Lung microvascular endothelial cell (primary cell): ENCODE measurements around the gene PDZD4. TPM values are rescaled to one million over a fixed set of nuclear protein-coding genes. Genes with fewer than 3 reads are reported as not detected.

Experiments used
- DNase-seq, 2 donors: peaks; one replicate each; pipeline versions ENCODE4 v3.0.0 to v3.0.0-alpha.2; 2010; ENCODE audit warnings: low read depth in 2 of 2
- total RNA-seq: library from RNA; depleted of rRNA; stranded (reverse); fragments of >200 nt; gene quantifications from 2 replicates; pipeline ENCODE4 v1.2.1, GENCODE V29; 2014

The PDZD4 gene, protein sequence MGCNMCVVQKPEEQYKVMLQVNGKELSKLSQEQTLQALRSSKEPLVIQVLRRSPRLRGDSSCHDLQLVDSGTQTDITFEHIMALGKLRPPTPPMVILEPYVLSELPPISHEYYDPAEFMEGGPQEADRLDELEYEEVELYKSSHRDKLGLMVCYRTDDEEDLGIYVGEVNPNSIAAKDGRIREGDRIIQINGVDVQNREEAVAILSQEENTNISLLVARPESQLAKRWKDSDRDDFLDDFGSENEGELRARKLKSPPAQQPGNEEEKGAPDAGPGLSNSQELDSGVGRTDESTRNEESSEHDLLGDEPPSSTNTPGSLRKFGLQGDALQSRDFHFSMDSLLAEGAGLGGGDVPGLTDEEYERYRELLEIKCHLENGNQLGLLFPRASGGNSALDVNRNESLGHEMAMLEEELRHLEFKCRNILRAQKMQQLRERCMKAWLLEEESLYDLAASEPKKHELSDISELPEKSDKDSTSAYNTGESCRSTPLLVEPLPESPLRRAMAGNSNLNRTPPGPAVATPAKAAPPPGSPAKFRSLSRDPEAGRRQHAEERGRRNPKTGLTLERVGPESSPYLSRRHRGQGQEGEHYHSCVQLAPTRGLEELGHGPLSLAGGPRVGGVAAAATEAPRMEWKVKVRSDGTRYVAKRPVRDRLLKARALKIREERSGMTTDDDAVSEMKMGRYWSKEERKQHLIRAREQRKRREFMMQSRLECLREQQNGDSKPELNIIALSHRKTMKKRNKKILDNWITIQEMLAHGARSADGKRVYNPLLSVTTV
- total RNA-seq, result 0.22 and 0.60 TPM in 2 replicates

DNA sequence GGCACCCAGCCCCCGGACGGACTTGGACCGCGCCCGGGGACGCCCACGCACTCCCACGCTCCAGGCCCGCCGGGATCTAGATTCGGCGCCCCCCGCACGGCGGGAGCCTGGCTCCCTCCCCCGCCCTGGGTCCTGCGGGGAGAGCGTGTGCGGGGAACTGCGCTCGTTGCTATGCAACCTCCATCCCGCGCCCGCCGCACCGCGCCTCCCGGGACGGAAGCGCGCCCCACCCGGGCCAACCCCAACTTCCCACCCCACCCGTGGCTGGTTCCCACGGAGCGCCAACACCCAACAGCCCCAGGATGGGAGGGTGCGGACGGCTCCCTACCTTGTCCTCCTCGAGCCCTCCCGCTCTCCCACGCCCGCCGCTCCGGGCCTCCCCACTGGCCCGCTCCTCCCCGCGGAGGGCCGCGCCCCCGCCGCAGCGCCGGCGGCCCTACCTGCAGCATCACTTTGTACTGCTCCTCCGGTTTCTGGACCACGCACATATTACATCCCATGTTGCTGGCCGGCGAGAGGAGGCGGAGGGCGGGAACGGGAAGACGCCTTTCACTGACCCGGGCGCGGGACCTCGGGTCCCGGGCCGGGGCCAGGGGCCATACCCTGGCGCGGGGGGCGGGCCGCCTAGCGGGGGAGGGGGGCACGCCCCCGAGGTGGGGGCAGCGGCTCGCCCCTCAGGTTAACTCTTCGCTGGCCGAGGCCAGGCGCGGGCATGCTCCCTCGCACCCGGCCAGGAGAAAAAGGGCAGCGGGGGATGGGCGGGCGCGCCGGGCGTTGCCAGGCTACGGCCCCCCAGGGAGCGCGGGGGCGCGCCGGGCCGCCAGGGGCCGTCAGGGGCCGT lies at the start of gene PDZD4:
Gene PDZD4 (minus strand): TSS at position 746 of the 841 bp plus-strand sequence. CDS start 246 bp downstream, at position 500.
- DNase-seq, result no peak

DNA sequence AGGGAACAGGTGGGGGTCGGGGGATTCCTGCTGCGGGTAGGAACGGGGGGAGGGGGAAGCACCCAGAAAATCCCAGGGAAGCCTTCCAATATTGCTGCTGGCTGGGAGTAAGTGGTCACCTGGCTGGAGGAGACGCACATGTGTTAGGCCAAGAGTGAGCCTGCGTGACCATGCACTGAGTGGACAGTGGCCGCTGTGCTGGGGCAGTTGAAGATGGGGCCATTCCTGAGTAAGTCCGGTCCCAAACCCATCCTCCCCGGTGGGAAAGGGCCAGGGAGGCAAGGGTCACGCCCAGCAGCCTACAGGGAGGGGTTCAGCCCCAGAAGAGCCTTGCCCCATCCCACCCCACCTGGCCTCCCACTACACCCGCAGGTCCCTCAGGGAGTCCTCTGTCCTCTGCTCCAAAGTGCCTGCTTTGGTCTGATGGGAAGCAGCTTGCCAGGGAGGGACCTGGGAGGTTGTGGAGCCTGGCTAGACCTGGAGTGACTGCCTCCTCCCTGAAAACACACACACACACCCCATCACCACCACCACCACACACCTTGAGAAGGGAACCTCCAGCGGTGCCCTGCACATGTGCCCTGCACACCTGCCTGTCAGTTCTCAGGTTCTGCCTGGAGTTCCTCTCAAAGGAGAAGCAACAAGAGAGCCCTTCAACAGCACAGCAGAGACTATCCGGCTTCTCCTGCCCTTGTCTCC lies 49.5 kb upstream of the PDZD4 start:
- DNase-seq, result no peak

DNA sequence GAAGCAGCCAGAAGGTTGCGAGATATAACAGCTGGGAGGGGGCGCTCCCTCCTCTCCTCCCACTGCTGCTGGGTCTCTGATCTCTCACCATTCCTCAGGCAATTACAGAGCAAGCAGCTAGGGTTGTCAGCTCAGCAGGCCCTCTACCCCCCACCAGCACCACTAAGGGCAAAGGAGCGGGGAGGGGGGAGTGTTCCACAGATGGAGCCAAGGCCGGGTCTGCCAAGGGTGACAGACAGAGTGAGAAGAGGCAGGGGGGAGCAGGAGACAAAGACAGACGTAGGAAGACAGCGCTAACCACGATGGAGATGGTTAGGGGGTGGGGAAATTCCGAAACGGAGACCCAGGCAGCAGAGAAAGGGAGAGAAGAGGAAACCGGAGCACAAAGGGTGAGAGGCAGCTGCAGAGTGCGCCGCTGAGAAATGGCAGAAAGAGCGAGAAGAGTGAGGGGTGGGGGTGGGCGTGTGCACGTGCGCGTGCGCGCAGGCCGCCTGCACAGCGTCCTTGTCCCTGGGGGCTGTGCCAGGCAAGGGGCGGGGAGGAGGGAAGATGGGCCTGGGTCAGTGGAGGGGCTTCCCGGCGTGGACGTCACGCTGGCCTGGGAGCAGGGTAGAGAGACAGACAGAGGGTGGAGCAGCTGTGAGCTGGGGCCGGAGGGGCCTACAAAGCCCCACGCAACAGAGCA lies 48.8 kb upstream of the PDZD4 start:
- no peak for DNase-seq

DNA sequence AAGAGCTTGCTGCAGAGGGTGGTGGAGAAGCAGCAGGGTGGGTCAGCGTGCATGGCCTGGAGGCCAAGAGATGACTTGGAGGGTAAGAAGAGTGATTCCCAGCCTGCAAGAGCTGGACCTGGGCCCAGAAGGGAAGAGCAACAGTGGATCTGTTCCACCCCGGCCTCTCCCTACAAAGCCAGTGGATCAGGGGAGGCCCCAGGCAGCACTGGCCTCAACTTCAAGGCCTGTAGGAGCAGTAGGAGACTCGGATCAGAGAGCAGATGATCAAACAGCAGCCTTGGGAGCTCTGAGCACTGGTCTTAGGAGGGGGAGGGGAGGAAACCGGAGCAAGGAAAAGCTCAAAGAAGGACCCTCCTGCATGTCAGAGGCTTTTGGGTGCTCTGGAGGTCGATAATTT lies 48.0 kb upstream of the PDZD4 start:
- DNase-seq, result no peak

DNA sequence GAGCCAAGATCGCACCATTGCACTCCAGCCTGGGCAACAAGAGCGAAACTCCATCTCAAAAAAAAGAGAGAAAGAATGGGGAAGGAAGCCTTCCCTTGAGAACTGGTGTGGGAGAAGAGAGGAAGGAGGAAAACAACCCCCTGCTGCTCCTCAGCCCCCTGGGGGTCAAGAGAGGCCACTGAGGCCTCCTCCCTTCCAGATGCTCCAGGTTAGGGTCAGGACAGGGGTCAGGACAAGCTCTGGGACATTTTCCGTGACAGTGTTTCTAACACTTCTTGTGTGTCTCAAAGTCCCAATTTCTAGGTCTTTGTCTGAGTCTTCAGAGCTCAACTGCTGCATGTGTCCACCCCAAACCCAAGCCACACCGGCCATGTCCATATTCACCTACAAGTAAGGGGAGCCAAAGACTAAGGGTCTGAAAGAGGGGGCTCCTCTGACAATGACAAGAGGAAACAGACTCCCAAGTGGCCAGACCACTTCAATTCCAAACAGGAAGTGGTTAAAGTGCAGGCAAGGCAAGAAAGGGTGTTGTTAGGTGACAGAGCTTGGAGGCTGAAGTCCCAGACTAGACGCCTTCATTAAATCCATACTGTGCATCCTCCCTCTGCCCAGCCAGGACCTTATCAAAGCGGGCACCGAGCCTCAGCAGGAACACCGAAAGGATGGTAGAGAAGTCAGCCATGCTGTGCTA lies 47.4 kb upstream of the PDZD4 start:
- DNase-seq, result no peak

DNA sequence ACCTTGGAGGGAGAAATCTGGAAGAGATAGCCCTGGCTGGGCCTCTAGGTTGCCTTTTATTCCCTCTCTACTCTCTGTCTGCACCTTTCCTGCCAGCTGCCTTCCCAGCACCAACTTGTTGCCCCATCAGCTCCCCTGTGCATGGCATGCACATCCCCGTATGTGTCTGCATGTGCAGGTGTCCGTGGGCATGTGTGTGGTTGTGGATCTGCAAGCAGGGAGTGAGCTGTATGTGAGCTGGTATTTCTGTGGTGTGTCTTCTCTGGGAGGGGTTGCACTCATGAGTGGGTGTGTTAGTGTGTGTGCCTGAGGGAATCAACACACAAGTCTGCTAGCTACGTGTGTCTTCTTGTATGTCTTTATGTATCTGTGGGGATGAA lies 45.8 kb upstream of the PDZD4 start:
- DNase-seq, result no peak

DNA sequence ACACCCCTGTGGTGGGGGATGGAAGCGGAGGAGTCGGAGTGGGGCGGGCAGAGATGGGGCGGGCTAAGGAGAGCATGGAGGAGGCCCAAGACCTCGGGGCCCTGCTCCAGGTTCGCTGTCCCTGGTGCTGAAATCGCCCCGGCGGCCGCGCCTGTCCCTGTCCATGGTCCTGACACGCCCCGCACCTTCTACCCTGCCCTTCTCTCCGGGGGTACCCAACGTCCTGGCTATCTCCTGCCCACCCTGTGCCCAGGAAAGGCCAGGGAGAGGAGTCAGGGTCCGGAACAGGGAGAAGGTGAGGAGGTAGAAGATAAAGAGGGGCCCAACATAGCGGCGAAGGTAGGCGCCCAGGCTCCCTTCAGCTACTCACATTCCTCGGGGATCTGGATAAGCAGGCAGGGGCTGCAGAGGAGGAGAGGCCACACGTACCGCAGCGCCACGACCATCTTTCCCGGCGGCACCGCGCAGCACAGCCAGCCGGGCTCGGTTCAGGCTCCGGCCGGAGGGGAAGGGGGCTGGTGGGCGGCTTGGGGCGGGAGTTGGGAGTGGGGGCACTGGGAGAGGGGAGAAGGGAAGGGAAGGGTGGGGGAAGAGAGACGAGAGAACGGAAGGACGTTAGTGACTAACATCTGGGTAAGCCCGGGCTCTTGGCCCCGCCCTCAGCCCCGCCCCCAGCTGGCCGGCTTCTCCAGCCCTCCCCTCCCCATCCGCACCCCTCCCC lies 45.2 kb upstream of the PDZD4 start:
- DNase-seq, result peak; percentile 33 to 37

DNA sequence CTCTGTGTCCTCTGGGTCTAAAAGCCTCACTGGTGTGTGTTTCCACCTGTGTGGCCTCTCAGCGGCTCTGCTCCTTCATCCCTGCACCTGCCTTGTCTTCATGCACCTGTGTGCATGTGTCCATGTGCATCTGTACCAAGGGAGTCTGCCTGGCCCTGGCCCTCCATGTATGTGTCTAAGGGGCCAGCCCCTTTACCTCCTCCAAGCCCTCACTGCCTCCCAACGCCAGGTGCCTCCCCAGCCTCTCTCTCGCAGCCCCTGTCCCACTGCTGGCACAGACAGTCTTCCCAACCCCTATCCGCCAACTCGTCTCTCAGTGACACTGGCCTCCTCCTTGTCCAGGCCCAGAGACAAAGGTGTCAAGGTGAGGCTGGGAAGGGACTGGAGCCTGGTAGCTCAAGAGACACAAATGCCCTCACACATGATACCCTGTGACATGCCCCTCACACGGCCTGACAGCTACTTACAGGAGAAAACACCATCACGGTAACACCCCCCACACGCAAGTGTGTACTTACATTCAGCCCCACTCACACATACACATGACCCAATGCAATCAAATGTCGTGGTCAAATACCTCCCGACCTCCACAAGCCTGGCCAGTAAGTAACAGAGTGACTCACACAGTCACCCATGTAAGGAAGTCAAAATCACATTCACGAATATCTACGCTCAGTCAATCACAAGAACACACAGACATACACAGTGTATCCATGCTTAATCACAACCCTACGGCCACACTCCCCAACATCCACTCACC lies 44.2 kb upstream of the PDZD4 start:
- no peak for DNase-seq

DNA sequence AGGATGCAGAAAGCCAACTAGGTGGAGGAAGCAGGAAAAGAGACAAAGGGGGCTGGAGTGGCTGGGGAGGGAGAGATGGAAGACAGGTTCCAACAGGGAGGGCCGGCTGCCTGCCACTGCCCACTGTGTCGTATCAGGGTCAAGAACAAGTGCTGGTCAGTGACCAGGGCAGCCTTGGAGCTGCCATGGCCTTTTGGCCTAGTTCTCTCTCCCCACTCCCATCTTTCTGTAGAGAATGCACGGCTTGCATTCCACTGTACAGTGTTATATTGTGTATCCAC lies 43.7 kb upstream of the PDZD4 start:
- DNase-seq, result no peak

DNA sequence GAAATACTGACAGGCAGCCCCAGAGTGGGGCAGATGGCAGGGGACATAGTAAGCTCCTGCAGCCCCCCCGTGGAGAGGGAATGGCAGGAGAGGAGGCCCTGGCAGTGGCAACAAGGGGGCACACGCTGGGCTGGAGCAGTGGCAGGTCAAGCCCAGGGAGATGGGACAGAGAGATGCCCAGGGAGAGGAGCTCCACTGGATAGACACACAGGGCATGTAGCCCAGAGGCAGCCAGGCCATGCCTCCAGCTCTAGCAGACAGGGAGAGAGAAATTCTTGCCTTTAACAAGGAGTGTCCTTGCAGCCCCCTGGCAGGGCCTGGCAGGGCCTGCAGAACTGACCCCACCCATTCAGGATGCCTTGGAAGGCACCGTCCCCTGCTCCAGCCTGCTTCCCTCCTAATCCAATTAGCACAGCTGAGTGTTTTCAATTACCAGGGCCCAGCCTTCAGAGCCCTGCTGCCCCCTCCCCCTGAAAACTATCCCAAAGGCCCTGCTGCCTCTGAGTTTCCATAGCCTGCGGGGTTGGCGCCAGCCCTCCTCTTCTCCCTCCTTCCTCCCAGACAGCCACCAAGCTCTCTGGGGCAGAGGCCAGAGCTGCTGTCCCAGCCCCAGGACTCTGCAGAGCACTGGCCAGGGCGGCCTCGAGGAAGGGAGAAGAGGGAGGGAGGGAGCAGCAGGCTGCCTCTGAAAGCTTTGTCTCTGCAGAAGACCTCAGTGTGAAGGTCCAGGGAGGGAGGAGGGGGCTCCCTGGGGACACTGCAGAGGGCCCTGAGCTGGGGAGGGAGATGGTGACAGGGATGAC lies 43.1 kb upstream of the PDZD4 start:
- no peak for DNase-seq

DNA sequence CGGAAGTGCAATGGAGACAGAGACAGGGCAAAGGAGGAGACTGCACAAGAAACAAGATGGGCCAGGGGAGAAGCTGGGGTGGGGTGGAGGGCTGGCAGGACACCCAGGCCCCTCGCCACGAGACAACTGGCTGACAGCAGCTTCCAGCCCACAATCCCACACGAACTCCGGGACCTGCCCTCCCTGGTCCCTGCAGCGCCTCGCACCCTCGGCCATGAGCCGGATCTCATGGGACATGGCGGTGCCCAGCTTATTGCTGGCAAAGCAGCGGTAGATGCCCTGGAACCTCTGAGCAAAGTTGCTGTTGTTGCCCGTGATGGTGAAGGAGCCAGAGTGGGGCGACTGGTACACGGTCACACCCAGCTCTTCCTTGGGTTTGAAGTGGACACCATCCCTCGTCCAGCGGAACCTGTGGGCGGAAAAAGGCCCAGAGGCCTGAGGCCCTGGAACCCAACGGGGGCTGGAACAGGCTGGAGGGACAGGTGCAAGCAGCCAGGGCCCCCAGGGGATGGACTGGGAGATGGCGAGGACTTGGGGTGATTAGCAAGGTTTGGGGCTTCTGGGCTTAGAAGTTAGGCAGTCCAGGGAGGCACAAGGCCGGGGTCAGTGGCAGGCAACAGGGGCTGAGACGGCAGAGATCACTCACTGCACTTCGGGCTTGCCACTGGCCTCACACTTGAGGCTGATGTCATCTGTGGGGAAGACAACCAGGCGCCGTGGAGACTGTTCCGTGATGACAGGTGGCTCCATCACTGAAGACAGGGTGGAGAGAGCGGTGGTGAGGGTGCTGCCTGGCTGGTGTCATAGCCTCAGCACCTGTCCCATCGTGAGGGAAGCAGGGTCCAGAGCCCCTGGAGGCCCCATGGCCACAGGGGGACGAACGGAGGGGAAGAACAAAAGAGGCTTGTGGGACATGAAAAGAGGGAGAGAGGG lies 41.9 kb upstream of the PDZD4 start:
- no peak for DNase-seq

DNA sequence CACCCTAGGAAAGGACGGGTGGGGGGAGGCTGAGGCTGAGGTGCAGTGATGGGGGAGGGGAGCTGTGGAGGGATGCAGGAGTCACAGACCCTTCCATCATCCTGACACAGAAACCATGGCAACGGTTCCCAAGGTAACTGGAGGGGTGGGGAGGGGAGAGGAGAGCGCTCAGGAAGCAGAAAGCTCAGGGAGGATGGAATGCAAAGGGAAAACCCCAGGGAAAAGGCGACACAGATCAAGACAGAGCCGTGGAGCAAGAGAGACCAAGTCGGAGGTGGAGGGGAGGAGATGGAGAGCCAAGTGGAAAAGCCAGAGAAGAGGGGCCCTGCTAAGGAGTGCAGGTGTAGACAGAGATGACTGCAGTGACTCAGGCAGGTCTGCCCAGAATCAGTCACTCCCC lies 41.1 kb upstream of the PDZD4 start:
- DNase-seq, result no peak

DNA sequence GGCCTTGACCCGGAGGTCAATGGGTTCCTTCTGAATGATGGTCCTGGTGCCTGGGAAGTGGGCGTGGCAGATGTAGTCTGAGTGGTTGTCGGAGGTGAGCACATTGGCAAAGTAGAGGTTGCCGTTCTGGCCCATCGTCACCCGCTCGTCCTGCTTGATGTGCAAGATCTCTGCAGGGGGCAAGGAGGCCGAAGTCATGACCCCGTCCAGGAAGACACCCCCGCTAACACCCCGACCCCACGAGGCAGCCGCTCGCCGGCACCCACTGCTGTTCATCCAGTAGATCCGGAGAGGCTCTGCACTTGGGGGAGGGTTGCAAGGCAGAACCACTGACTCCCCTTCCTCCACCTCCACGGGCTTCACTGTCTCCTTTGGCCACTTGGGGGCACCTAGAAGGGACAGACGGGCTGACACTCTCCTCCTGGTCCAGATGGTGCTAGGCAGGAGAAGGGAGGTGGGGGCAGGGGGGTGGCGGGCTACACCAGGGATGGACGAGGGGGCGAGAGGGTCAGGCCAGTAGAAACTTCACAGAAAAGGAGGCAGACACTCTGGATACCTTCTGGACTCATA lies 40.5 kb upstream of the PDZD4 start:
- DNase-seq, result no peak

DNA sequence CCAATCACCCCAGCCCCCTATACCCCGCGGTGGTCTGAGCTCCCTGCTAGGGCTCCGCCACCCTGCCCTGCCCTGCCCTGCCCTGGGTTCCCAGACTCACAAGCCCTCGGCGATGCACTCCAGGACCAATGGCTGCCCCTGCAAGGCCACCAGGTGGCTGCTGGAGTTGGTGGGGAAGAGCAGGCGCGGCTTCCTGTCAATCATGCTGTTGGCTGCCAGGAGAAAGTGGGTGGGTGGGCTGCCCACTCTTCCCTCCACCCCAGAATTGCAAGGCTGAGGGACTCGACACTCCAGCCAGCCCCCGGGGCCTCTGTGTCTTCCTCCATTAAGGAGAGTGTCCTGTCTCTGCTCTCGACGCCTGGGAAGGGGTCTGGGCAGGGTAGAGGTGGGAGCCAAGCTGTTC lies 39.9 kb upstream of the PDZD4 start:
- no peak for DNase-seq

DNA sequence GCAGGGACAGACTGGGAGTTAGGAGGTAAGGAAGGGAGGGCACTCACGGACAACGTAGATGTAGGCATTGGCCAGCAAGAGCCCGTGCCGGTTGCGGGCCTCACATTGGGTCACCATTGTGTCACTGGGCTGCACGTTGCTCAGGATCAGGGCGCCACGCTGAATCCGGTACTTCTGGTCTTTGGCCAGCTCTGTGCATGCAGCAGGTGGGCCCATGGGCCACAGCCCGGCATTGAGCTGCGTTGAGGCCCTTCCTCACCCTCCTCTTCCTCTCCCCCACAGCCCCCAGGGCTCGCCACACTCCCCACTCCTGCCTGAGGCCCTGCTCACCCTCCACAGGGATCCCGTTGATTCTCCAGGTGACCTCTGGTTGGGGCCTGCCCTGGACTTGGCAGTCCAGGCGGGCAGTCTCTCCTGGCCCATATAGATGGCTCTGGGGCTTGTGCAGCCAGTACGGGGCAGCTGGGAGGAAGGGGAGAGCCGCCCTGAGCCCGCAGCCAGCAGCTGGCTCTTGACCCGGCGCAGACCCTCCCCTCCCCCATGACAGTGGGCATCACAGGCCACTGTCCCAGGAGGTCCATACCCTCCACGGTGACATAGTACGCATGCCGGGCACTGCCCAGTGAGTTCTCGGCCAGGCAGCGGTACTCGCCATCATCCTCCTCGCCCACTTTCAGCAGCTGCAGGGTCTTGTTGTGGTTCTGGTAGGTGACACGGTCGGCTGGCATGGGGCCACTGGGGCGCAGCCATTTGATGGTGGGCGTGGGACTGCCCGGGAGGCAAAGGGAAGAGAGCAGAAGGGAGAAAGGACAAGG lies 39.3 kb upstream of the PDZD4 start:
- no peak for DNase-seq
